ENCODE results near the gene ZNF502. TPM values are rescaled to one million over a fixed set of nuclear protein-coding genes. Genes with fewer than 3 reads are reported as not detected.

ZNF502 gene
- total and polyA plus RNA-seq, 2 donors (not counting 1 experiment from before 2014, with no cell fraction given): 1.4 to 5.5 TPM

GRCh38 chr3:44674211-44674610 is 38.2 kb upstream of the ZNF502 start:
- ATAC-seq (ENCODE audit: low read depth): no peak
- Mint-ChIP-seq H3K9me3 (ENCODE audit: insufficient read depth) (no peaks in the 10 kb centered on the region), H3K27me3 (no peaks in the 10 kb centered on the region), H3K4me3 (no peak overlapping the region), H3K4me1 (no peaks in the 10 kb centered on the region), H3K27ac (no peak overlapping the region)
- CTCF ChIA-PET: no interaction called here
- POLR2A ChIA-PET: no interaction called here
- intact Hi-C loops (cut with micrococcal nuclease): no loop called here
- H3K4me3 ChIP-seq (ENCODE audit: control extremely low read depth in 1 of 5, extremely low read depth in 1 of 5, insufficient read depth in 1 of 5, low read depth in 2 of 5, low read length in 4 of 5): no peak overlapping the region
- H3K27me3 ChIP-seq (replicated peaks in 1 of 4; ENCODE audit: control extremely low read depth in 1 of 4, control insufficient read depth in 3 of 4, insufficient read depth in 4 of 4, low read length in 3 of 4): no peaks in the 10 kb centered on the region
- DNase-seq: no peak
- WGBS (ENCODE audit: insufficient coverage): 82% methylated on average over 1 of the region's 2 CpGs
- no peak overlapping the region for H3K4me2 ChIP-seq (replicated peaks; ENCODE audit: low read depth, low read length, poor library complexity, severe bottlenecking)
- TF ChIP-seq EZH2 (IDR thresholded peaks at IDR 0.05; ENCODE audit: borderline replicate concordance, insufficient read depth, low read depth, low read length, poor library complexity, severe bottlenecking): no peak
- TF ChIP-seq, protein P1, sequence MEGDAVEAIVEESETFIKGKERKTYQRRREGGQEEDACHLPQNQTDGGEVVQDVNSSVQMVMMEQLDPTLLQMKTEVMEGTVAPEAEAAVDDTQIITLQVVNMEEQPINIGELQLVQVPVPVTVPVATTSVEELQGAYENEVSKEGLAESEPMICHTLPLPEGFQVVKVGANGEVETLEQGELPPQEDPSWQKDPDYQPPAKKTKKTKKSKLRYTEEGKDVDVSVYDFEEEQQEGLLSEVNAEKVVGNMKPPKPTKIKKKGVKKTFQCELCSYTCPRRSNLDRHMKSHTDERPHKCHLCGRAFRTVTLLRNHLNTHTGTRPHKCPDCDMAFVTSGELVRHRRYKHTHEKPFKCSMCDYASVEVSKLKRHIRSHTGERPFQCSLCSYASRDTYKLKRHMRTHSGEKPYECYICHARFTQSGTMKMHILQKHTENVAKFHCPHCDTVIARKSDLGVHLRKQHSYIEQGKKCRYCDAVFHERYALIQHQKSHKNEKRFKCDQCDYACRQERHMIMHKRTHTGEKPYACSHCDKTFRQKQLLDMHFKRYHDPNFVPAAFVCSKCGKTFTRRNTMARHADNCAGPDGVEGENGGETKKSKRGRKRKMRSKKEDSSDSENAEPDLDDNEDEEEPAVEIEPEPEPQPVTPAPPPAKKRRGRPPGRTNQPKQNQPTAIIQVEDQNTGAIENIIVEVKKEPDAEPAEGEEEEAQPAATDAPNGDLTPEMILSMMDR (IDR thresholded peaks at IDR 0.05): no peak
- H3K4me1 ChIP-seq (ENCODE audit: control insufficient read depth in 2 of 2, insufficient read depth in 2 of 2, low read length in 2 of 2): no peaks in the 10 kb centered on the region
- H3K27ac ChIP-seq (ENCODE audit: low read length in 2 of 2): no peak overlapping the region
- no peaks in the 10 kb centered on the region for H4K20me1 ChIP-seq (ENCODE audit: control insufficient read depth, insufficient read depth, low read length, poor library complexity, severe bottlenecking)
- peaks cover 0 to 7% (median 0%) of the 10 kb centered on the region in 3 donors for H3K9me3 ChIP-seq (ENCODE audit: control extremely low read depth in 1 of 3, control insufficient read depth in 2 of 3, insufficient read depth in 1 of 3, low read length in 2 of 3)
- H3K79me2 ChIP-seq (ENCODE audit: control insufficient read depth, insufficient read depth, low read length): no peaks in the 10 kb centered on the region
- no peaks in the 10 kb centered on the region for H3K36me3 ChIP-seq (replicated peaks in 1 of 2; ENCODE audit: control extremely low read depth in 1 of 2, control insufficient read depth in 1 of 2, extremely low read depth in 1 of 2, insufficient read depth in 2 of 2, low read length in 1 of 2)
- no peak overlapping the region for H3K9ac ChIP-seq (ENCODE audit: low read length)
- H2AFZ ChIP-seq (ENCODE audit: insufficient read depth, low read depth, low read length, poor library complexity, severe bottlenecking): no peak overlapping the region

DNA sequence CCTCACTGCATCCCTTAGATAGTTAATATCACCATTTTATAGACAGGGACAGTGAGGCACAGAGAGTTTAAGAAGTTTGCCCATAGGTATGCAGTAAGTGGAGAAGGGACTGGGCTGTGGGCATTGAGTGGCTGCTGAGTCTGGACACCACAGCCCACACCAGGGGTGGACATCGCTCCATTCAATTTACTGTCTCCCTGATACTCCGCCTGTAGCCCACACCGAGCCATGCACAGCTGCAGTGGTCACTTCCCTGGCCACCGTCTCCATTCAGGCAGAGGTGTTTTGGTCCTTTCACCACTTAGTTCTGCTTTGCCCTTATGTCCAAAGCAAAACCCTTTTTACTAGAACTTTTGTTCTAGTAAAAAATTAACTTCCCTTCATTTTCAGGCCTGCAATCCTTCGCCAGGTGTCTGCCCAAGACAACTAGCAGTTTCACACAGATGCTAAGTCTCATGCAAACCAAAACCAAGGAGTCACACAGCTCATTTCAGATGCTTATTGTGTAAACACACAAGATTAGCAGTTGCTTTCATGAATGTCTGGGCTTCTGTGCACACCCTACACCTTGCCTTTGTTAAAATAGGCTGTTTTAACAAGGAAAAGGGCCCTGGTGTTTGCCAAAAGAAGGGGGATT is 33.9 kb upstream of the ZNF502 start:
- H3K79me2 ChIP-seq (ENCODE audit: control insufficient read depth, insufficient read depth, low read length): no peaks in the 10 kb centered on the region
- peaks cover 0 to 11% (median 4%) of the 10 kb centered on the region in 3 donors for H3K9me3 ChIP-seq (ENCODE audit: control extremely low read depth in 1 of 3, control insufficient read depth in 2 of 3, insufficient read depth in 1 of 3, low read length in 2 of 3)
- no peak overlapping the region for H3K4me3 ChIP-seq (ENCODE audit: control extremely low read depth in 1 of 5, extremely low read depth in 1 of 5, insufficient read depth in 1 of 5, low read depth in 2 of 5, low read length in 4 of 5)
- no peaks in the 10 kb centered on the region for H4K20me1 ChIP-seq (ENCODE audit: control insufficient read depth, insufficient read depth, low read length, poor library complexity, severe bottlenecking)
- peaks cover 0 to 2% of the 10 kb centered on the region in 2 experiments for H3K36me3 ChIP-seq (replicated peaks in 1 of 2; ENCODE audit: control extremely low read depth in 1 of 2, control insufficient read depth in 1 of 2, extremely low read depth in 1 of 2, insufficient read depth in 2 of 2, low read length in 1 of 2)
- no peak overlapping the region for H3K4me3 Mint-ChIP-seq
- H3K9me3 Mint-ChIP-seq (ENCODE audit: insufficient read depth): peaks cover 9% of the 10 kb centered on the region
- 92% methylated on average over 5 of the region's 5 CpGs for WGBS (ENCODE audit: insufficient coverage)
- no peak overlapping the region for H3K27ac Mint-ChIP-seq
- no peaks in the 10 kb centered on the region for H3K27me3 Mint-ChIP-seq
- no peak overlapping the region for H3K9ac ChIP-seq (ENCODE audit: low read length)
- ChIA-PET POLR2A (no interaction called here), CTCF (no interaction called here)
- no peaks in the 10 kb centered on the region for H3K27me3 ChIP-seq (replicated peaks in 1 of 4; ENCODE audit: control extremely low read depth in 1 of 4, control insufficient read depth in 3 of 4, insufficient read depth in 4 of 4, low read length in 3 of 4)
- intact Hi-C loops (cut with micrococcal nuclease): no loop called here
- DNase-seq (no peak), ATAC-seq (ENCODE audit: low read depth) (no peak)
- no peak overlapping the region for H3K4me2 ChIP-seq (replicated peaks; ENCODE audit: low read depth, low read length, poor library complexity, severe bottlenecking)
- no peak overlapping the region for H2AFZ ChIP-seq (ENCODE audit: insufficient read depth, low read depth, low read length, poor library complexity, severe bottlenecking)
- no peak overlapping the region for H3K27ac ChIP-seq (ENCODE audit: low read length in 2 of 2)
- no peaks in the 10 kb centered on the region for H3K4me1 ChIP-seq (ENCODE audit: control insufficient read depth in 2 of 2, insufficient read depth in 2 of 2, low read length in 2 of 2)
- H3K4me1 Mint-ChIP-seq: peaks cover 5% of the 10 kb centered on the region
- TF ChIP-seq, protein P1 (IDR thresholded peaks at IDR 0.05): no peak
- TF ChIP-seq EZH2 (IDR thresholded peaks at IDR 0.05; ENCODE audit: borderline replicate concordance, insufficient read depth, low read depth, low read length, poor library complexity, severe bottlenecking): no peak

Data from B cell (primary cell).